HG03064 (cell line): ENCODE results near the gene THRA.

Experiments used
- ATAC-seq: cut with Tn5 transposase; IDR thresholded peaks from one replicate; pipeline ENCODE4 v1.9.1; 2021; ENCODE audit warnings: low read depth; ENCODE audit not compliant: unreplicated experiment

The THRA gene

DNA sequence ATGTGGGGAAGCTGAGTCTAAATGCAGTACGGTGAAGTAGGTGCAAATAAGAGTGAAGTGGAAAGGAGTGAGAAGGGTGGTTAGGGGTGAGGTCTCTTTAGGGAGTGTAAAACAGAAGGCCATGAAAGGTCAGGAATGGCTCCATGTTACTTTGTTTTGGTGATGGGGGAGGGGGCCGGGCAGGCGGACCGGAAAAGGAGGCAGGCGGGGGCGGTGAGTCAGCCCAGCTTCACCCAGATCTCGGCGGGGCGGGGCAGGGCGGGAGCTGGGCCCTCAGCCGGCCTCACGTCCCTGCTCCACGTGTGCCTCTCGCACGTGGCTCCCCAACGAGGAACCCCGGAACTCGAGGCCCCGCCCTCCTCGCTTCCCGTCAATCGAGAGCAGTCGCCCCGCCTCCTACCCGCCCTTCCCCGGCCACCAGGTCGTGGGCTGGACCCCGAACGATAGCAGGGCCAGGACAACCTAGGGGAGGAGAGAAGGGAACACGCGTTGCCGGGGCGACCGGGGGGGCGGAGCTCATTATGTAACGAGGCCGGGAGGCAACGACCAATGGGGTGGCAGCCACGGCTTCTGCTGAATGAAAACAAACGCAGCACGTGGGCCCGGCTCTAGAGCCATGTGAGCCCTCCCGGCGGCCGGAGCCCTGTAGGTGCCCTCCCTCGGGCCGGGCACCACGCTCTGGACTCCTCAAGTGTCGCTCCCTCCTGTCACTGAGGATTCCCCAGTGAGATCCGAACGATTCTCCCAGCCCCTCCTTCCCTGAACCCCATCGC is 36.3 kb downstream of the THRA start:
- ATAC-seq, result peak; percentile 47

DNA sequence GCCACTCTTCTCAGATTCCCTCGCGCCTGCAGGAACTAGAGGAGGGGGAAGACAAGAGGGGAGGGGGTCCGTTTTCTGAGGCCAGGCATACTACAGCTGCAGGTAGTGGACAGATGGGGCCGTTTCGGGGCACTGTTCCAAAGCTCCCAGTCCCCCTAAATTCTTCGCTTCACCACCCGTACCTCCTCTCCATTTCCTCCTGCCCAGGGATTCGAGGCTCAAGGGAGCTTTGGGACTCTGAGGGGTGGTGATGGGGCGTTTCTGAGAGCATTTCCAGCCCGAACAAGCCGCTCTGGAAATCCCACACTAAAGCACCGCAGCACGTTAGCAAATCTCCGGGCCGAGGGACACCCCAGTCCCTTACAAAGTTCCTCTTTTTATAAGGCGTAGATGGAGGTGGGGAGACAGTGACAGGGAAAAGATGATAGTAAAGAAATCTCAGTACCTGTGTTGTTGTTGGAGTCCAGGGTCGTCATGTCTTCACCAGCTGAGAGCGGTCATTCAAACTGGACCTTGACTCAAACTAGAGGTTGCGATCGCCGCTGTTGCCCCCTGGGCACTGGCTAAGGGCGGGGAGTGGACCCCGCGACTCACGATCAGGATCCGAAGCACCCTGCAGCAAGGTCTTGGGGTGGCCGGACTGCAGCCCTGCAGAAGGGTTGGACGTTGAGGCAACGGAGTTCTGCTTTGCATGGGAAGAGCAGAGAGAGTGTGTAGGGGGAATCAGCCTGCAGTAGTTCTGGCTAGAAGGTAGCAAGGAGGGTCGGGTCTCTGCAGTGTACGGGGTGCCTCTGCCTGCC is 37.1 kb downstream of the THRA start:
- ATAC-seq, result no peak

DNA sequence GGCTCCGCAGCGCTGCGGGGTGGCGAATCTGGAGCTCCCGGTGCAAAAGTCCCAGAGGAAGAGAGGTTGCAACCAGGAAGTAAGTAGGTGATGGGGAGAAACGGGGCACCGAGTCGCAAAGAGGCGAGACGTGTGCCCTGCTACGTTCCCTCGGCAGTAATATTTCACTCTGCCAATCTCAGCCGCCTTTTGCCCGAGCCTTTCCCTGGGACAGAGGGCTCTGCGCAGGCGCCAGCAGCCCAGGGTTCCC is 37.6 kb downstream of the THRA start, which contains the start of gene NR1D1:
Gene NR1D1, minus strand, starts transcription at position 171 of the 250 bp plus-strand sequence. CDS start 495 bp downstream, outside the sequence.
- no peak for ATAC-seq

DNA sequence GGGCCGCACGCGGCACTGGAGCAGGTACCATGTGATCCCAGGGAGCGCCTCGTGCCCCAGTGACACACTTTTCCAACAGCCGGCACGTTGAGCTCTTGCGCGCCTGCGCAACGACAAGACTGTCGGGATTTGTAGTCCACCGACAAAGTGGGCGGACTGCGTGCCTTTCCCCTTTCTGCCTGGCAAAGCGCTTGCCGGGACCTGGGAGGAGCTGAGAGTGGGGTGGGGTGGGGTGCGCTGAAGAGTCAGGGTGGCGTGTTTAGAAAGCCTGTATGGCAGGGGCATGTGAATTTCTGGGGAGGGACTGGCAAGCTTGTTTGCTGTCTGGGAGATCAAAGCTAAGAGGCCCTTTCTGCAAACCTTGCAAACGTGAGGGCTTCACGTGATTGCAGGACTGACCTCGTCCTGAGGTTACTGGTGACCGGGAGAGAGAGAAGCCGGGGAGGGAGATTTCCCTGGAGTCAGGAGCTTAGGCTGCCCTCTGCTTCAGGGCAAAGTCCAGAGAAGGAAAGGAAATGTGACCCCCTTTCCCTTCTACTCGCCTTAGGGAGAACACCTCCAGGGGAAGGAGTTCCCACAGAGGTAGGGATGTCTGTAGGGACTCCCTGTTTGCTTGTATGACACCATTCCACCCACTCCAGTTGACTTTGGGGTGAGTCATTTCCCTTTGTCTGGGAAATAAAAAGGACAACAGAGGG is 38.1 kb downstream of the THRA start:
- peak; percentile 41 for ATAC-seq

DNA sequence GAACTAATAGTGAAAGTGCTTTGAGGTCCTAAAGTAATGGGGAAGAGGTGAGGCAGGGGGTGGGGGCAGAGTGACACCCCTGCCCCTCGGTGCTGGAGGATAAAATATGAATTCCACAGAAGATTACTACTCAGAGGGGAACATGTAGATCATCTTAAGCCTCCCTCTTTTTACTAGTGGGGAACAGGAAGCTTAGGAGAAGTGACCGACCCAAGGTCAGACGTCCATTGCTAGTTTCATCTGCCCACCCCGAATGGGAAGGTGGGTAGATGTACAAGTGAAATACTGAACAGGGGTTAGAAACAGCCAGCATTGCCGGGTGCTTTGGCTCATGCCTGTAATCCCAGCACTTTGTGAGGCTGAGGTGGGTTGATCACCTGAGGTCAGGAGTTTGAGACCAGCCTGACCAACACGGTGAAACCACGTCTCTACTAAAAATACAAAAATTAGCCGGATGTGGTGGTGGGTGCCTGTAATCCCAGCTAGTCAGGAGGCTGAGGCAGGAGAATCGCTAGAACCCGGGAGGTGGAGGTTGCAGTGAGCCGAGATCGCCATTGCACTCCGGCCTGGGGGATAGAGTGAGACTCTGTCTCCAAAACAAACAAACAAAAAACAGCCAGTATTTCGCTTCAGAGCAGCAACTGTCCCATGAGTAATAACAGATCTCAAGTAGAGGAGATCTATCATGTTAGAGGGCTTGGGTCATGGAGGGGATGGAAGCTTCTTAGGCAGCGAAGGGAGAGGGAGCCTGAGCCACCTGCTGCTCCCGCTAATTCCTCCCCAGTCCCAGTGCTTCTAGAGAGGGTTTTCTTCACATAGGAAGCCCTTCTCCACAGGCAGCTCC is 38.8 kb downstream of the THRA start:
- ATAC-seq, result no peak

DNA sequence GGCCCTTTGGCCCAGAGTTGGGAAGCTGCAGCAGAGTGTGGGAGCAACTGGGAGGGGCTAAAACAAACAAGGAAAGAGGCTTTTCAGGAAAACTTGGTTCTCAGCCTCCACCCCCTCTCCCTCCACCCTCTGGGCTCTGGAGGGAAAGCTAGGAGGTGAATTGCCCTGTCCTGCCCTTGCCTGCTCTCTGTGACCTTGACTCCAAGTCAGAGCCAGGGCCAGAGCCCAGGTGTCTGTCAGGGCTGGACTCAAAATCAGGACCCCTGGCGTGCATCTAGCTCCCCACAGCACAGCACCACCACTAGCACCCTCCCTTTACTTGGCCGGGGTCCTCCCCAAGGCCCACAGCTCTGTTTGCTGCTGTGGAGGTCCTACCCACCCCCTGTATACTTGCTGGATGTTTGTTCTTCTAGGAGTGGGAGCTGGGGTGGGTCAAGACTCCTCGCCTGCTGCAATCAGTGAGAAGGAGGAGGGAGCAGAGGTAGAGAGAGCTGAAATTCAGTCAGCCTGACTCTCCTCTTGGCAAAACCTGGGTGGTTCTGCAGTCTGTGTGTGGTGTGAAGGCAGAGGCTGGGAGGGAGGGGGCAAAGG is 40.4 kb downstream of the THRA start:
- no peak for ATAC-seq

DNA sequence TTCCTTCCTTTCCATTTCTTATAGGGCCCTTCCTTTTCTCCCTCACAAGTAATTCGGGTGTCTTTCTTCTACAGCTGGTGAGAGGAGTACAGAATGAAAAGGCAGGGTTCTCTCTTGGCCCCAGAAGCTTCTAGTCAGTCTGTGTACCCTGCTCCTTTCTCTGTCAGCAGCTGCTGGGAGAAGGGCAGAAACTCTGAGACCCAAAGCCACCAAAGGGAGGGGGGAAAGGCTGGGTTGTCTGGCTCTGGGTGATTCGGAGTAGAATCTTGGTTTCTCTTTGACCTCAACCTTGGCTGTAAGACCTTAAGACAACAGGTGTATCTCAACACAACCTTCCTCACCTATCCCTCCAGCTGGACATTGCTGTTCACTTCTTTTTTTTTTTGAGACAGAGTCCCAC is 40.9 kb downstream of the THRA start:
- ATAC-seq, result no peak

DNA sequence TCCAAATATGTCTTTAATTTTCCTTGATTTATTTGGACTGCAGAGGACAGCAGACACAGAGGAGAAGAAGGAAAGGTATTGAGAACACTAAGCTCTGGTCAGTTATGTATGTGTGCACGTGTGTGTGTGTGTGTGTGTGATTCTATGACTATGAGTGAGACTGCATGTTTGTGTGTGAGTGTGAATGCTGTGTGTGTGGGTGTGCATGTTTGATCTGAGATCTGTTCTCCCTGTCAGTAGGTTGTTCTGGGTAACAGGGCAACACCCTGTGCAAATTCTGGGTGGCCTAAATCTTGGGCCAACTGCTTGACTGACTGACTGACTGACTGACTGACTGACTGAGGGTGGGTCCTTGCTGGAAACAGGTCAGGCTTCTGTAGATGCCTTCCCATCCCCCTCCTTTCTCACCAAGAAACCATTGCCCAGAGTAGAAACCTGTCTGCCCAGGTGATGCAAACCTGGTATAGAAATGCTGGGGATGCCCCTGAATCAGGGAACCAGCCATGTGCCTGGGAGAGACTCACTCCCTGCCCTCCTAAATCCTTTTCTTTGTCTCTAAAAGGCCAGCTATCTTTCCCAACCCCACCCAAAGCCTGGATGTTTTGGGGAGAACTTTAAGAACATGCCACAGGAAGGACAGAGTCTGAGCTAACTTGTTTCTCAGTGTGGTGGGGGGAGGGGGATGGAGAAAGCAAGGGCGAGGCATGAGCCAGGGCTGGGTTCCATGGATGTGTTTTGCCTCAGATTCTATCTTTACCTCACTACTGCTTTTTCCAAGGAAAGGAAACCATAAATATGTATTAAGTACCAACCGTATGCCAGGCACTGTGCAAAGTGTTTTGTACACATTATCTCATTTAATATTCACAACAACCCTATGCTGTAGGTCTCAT is 42.1 kb downstream of the THRA start:
- no peak for ATAC-seq

DNA sequence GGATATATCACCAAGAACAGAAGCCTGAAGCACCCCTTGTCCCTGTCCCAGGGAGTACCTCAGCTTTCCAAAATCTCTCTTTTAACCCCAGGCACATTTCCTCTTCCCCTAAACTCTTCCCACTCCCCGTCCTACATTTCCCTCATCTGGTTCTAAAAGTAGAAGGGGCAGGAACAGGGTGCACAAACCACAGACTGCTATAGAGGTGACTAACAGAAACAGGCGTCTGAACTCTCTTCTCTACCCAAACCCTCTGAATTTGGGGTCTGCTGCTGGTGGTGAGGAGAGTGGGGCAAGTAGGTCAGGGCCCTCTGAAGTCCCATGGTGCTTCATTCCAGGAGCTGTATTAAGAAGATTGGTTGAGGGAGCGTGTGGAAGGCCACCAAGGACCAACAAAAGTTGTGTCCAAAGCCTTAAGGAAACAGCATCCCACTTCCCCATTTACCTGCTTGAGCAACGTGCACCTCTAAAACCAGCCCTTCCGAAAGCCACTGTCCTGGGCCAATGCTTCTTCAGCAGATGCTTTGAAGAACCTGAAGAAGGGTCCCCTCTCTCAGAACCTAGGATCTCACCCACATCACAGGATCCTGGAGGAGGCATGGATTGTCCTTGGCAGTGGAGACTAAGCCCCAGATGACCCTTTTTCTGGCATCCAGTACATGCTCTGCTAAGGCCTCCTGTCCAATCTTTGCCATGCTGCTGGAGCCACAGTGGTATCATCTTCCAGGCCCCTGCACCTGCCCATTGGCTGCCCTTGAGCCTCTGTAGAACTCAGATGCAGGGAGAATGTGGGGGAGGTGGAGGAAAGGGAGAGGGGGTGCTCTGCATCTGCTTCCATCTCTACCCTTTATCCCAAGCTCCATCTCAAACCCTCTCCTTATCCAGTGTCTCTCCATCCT is 43.3 kb downstream of the THRA start:
- no peak for ATAC-seq

DNA sequence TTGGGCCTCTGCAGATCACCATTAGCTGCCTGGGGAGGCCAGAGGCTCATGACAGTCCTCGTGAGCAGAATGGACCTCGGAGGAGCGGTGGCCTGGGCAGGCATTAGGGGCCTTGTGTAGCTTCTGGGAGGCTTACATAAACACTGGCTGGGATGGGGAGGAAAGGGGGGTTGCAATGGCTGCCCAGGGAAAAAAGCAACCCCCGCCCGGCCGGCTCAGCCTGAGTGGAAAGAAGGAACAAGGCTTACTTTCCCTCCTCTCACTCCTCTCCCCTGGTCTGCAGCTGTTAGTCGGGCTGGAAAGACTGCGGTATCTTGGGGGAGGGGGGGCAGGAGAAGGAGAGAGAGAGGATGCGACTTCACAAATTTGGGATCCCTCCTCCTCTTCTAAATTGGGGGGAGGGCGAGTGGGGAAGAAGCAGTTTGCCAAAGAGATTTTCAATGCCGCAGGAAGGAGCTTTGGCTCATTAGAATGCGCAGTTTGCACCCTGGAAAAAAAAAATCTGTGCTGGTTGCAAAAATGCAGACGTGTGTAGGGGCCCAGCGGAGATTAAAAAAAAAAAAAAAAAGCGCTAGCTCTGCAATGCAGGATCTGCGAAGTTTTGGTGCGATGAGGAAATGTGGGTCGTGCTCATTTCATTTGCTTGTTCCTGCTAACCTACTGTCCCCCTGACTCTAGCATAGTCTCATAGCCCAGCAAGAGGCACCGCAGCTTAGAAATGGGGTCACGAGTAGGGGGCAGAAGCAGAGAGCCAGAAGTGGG is 44.2 kb downstream of the THRA start:
- no peak for ATAC-seq

DNA sequence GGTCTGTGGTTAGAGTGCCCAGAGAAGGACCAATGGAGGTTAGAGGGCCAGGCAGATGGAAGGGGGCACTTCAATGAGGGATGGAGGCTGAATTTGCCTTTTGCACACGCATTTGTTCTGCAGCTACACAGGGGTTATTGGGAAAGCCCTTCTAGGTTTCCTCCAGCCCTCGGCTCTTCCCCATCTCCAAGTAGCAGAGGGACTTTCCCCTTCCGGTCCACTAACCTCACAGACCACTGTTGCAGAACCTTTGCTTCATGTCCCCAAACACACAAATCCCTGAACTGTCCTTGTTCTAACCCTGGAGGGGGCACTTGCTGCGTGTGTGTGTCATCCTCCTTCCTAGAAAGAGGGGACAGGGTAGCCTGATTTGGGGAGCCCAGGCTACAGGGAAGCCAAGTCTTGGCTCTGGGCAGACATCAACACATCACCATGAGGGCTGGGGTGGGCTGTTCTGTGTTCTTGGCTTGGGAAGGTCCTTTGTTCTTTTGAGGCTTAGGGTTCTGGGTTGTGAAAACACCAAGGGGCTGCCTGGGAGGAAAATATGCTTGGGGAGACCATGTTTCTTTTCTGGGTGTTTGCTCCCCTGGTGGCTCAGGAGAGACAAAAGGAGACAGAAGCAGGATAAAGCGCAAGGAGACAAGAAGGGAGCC is 44.9 kb downstream of the THRA start:
- no peak for ATAC-seq

DNA sequence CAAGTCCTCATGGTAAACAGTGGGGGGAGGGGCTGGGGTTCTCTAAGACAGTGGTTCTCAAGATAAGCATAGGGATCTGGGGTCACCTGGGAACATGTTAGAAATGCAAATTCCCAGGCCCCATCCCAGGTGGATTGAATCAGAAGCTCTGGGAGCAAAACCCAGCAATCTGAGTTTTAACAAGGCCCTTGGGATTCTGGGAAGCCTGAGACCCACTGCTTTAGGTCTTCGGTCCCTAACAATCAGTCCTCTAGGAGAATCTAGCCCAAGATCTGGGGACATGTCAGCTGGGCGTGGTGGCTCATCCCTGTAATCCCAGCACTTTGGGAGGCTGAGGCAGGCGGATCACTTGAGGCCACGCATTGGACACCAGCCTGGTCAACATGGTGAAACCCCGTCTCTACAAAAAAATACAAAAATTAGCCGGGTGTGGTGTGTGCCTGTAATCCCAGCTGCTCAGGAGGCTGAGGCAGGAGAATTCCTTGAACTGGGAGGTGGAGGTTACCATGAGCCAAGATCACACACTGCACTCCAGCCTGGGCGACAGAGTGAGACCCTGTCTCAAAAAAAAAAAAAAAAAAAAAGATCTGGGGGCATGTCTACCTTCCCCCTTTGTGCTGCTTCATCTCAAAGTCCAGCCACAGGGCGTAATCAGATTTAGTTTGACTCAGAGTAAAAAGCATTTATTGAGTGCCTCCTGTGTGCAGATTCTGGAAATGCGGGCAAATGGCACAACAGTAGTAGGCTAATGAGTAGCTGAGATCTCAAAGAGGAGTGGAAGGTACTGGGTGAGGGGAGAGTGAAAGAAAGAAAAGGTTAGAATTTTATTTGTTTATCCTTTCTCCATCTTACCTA is 46.4 kb downstream of the THRA start:
- ATAC-seq, result no peak

DNA sequence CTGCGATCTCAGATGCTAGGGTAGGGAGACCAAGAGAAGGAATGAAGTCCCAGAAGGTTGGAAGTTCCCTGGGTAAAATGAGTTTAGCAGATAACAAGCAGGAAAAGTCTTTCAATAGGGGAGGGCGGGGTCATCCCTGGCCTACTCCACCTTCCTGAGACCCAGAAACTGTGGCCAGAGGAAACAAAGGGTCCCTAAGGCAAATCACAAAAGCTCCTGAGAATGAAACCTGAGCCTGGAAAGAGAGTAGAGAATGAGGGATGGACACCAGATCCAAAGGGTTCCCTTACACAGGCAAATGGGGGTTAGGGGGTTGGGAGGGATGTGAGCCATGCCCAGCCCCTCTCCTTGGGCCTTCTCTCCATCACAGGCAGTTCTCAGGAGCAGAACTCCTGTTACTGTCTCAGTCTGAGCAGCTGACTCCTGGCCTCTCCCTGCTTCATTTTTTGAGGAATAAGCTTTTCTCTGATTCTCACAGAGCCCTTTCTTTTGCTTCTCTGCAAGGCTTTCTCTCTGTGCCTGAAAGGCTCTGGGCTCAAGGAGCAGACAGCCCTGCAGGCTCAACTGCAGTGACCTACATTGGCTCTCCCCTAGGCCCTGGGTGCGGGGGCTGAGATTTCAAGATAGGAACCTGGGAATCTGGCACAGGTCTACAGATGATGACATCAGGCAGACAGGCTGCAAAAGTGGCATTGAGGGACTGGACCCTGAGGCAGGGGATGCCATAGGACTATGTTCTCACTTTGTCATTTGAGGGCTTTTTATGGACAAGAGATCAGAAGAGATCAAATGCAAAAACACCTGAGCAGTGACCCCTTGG is 47.5 kb downstream of the THRA start:
- no peak for ATAC-seq

DNA sequence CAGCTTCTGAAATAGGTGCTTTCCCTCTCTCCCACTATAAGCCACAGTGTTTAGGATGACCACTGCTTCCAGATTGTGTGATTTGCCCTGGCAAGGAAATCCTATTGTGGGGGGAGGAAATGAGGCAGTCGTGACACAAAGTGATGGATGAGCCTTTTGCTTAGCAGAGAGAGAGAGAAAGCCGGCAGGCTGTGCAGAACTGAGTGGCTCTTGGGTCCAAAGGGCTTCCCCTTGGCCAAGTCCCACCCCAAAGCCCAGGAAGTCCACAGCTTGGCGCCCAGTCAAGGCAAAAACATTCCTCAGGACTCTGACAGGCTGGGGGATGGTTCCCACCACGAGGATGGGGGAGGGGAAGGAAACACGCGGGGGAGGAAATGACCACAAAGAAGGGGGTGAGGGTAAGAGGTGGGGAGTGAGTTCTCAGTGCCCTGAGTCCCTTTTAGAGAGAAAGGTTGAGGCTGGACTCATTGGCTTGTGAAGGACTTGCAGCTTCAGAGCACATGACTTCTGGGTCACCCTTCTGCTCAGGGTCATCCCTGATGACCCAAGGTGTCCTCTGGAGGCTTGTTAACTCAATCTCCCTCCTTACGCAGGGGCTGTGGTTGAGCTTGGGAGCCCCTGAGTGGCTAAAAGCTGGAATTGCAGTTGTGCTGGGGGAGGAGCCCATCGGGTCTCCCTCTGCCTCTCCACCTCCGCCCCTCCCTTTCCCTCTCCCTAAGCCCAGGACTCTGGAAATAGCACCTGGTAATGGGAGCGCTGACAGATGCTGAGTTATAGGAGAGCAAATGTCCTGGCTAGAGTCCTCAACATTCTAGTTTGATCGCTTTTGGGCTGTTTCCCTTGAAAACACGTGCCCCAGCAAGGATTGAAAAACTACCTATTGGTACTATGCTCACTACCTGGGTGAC is 48.7 kb downstream of the THRA start:
- ATAC-seq, result no peak
